Activated CD4-positive, alpha-beta T cell treated with anti-CD3 and anti-CD28 coated beads, Interleukin-2, amount 50 U/mL, for 48 hours (primary cell): Measurements from ENCODE around the gene RTP2.
"Not testable (repeated sequence)": the region's sequence is repeated elsewhere in the genome, so short reads cannot be mapped to it uniquely, and the experiment has no call there.

ENCODE experiments used
- DNase-seq, 2 experiments: peaks; one replicate each; pipeline ENCODE4 v3.0.0-alpha.2; 2020

The RTP2 gene

DNA sequence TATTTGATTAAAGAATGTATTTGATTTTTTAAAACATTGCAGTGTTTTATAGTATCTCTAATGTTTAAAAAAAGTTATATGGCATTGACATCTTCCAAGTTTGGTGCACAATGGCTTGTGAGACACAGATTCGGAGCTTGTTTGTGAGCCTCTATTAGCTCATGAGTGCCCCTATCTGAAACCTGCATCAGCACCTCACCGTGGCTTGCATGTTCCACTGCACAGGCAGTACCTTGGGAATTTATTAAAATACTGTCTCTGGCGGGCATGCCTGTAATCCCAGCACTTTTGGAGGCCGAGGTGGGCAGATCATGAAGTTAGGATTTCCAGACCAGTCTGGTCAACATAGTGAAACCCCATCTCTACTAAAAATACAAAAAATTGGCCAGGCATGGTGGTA is 6.8 kb upstream of the RTP2 start:
- no peak for DNase-seq

DNA sequence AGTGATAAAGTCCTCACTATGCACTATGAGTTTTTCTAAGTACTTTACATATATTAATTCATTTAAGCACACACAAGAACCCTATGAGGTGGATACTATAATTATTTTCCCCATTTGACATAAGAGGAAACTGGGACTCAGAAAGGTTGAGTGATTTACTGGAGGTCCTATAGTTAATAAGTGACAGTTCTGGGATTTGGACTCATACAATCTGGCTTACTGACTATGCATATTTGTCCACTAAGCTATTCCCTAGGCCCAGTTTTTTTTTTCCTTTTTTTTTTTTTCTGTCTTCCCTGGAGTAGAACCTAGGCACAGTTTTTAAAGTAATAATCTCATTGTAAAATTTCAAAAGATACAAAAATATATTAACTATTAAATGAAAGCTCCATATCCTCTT is 6.3 kb upstream of the RTP2 start:
- DNase-seq, result no peak

DNA sequence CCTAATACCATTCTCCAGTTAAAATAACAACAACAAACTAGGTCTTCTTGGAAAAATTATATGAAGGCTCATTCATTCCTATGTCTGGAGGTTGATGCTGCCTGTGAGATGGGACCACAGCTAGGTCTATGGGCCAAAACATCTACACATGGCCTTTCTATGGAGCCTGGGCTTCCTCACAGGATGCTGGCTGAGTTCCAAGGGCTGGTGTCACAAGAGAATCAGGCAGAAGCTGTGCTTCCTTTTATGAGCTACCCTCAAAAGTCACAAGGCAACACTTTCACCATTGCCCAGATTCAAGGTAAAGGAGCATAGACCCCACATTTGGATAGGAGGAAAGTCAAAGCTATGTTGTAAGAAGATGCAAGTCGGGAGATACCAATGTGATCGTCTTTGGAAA is 4.6 kb upstream of the RTP2 start:
- DNase-seq, result no peak

- no peak for DNase-seq
Observed at GRCh38 chr3:187705164-187705563, 2.8 kb upstream of the RTP2 start.

DNA sequence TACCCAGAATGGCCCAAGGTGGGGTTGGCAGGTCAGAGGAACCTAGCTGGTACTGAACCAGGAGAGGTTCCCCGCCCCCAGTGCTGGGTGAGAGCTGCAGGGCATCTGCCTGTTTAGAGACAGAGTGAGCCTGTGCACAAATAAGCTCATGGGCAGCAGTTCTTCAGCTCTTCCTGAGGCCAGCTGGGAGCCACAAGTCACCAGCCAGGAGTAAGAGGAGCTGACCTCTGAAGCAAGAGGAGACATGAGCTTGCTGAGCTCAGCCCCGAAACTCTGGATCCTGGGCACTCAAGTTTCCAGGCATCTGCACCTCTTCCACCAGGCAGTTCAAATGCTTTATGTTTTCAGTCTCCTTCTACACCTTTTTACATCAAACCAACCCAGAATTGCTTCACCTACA is 2.1 kb downstream of the RTP2 start:
- no peak for DNase-seq

DNA sequence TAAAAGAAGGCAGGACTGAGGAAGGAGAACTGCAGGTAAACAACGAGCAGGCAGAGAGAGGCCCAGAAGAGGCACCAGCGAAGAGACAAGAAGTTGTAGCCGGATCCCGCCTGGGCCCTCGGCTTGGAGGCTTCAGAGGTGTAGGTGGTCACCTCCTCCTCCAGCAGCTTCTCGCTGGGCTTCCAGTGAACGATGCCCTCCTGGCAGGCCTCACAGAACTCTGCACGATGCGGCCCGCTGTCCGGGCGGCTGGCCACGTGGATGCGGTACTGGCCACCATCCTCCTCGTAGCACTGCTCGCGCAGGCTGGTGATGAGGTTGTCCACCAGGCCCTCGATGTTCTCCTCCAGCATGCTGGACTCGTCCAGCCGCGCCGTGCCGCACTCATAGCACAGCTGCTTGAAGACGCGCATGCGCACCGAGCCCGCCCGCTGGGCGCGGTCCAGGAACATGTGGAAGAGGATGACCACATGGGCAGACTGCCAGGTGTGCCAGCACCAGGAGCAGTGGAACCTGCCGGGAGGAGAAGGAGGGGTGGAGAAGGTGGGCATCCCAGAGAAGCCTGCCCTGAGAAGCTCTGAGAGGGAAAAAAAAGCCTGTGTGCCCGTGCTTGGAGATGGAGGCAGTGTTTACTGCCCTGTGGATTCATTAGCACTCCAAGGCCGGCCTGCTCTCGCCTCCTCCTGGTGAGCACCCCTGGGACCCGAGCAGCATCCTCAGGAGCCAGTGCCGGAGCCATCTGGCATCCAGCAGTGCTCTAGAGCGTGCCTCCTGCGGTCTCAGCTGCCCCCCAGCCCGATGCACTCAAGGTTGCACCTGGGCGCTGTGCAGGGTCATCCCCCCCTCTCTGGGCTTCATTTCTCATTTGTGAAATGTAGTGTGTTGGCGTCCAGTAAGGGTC is 3.6 kb downstream of the RTP2 start:
- no peak for DNase-seq

DNA sequence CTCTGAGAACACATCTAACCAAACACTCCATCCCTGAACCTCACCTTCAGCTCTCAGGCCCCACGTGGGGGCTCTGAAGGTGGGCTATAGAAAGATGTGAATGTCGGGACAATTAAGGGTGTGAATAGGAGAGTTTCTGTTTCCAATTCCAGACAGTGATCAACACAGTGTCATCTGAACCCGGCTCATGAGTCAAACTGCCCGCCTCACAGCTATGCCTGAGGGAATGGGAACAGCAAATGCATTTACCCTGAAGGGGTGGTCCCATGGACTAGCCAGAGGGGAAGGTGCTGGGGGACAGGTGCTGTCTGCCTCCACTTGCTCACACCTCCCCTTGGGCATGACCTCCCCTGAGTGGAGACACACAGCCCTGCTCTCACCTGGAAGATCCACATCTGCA is 6.3 kb downstream of the RTP2 start:
- DNase-seq, result no peak

DNA sequence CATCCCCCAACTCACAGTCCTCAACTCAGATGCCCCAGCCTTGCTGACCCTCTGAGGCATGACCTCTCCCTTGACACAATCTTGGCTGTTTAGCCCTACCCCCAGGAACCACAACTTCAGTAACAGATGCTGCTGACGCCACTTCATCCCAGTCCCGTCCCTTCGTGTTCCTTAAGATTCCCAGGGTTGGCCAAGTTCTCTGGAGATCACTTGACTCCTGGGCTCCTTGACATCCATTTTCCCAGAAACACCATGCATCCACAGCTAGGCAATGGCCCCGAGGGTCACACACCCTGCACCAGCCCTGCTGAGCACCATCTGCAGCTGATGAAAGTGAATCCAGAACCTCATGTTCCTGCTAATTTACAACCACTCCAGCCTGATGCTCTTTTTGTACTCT is 6.9 kb downstream of the RTP2 start:
- DNase-seq, result no peak

DNA sequence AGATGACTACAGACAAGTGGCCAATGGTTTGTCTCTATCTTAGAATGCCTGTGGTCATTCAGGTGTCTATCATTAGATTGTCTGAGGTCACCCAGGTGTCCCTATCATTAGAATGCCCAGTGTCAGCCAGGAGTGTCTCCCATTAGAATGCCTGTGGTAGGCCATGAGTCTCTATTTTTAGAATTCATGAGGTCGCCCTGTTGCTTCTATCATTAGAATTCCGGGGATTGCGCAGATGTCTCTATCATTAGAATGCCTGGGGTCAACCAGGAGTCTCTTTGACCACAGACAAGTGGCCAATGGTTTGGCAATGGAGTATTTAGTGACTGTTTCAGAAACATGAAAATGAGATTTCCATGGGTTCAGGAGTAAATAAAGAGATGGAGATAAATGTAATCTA is 7.6 kb downstream of the RTP2 start:
- DNase-seq, result no peak

- no peak for DNase-seq
Observed at GRCh38 chr3:187693431-187693830, 8.9 kb downstream of the RTP2 start.

DNA sequence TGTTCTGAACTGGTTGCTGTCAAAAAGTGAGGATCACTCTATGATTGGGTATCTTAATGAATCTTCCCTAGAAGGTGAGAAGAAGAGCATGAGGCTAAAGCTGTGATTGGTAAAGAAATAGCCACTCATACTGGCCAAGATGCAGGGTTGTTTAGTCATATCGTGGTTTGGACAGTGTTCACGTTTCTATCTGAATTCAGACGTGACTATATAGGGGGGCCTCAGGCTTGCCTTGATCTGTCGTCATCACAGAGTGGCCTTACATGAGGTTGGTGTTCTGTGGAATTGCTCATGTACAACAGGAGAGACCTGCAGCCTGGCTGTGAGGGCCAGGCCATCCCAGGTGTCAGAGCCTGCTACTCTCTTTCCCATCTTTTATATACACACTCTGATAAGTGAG is 12.4 kb downstream of the RTP2 start:
- DNase-seq, result no peak

DNA sequence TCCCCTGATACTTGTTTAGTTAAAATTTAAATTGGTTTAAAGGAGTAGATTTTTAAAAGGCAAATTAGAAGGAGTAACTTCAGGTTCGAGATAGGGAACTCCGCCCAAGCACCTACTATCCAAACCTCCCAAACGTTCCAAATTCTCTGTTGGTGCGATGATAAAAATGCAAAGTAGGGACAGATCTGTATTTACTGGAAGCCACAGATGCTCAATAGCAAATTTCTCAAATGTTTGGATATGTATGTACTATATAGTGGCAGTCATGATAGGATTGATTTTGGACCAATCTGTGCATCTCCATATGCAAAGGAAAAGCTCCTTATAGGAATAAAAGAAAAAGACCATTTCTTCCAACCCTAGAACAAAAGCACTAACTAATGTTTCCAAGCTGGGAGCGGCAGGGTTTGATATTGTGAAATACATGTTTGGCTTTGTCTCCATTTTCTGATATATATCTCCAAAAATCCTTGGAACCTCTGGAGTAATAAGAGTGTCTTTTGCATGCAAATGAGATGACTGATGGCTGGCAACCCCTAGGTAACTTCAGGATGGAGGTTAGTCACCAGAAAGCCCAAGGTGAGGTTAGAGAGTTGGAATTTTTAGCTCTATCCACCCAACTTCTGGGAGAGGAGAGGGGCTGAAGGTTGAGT is 15.6 kb downstream of the RTP2 start:
- DNase-seq, result no peak

- no peak for DNase-seq
Observed at GRCh38 chr3:187685948-187686347, 16.4 kb downstream of the RTP2 start.

DNA sequence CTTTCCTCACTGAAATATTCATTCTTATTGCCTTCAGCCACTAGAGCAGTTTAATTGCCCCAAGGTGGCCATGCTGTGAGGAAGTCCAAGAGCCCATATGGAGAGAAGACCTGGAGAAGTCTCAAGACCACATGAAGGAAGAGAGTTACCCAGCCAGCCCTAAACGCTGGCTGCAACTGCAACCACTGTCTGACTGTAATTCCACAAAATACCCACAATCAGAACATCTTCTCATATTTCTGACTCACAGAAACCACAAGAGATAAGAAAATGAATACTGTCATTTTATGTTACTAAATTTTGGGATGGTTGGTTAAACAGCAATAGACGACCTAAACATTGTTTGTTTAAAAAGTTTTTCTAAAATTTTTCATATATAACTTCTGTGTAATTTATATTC is 17.5 kb downstream of the RTP2 start:
- peak; percentile 5 to 16 for DNase-seq

GRCh38 chr3:187684444-187684843 is 17.9 kb downstream of the RTP2 start:
- no peak for DNase-seq

DNA sequence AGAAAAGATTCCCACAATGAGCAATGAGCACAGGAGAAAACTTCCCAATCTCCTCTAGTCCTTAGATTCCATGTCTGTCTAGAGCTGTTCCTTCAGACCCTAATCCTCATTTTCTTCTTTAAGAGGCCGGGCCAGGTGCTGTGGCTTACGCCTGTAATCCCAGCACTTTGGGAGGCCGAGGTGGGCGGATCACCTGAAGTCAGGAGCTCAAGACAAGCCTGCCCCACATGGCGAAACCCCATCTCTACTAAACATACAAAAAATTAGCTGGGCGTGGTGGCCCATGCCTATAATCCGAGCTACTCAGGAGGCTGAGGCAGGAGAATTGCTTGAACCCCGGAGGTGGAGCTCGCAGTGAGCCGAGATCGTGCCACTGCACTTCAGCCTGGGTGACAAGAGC is 20.6 kb downstream of the RTP2 start:
- DNase-seq, result not testable (repeated sequence)

GRCh38 chr3:187679638-187680396 is 22.5 kb downstream of the RTP2 start:
- DNase-seq, result peak; percentile 77 to 82

- DNase-seq, result peak; percentile 42 to 51
Observed at GRCh38 chr3:187678726-187679268, 23.6 kb downstream of the RTP2 start.

GRCh38 chr3:187677604-187678003 is 24.8 kb downstream of the RTP2 start:
- no peak for DNase-seq

- no peak for DNase-seq
Observed at GRCh38 chr3:187673012-187673411, 29.3 kb downstream of the RTP2 start.

- DNase-seq, result peak; percentile 27 to 40
Observed at GRCh38 chr3:187669675-187670504, 32.5 kb downstream of the RTP2 start, which contains the start of gene SST. Gene SST (minus strand): TSS chr3:187670394. CDS start chr3:187670291, 103 bp downstream.

DNA sequence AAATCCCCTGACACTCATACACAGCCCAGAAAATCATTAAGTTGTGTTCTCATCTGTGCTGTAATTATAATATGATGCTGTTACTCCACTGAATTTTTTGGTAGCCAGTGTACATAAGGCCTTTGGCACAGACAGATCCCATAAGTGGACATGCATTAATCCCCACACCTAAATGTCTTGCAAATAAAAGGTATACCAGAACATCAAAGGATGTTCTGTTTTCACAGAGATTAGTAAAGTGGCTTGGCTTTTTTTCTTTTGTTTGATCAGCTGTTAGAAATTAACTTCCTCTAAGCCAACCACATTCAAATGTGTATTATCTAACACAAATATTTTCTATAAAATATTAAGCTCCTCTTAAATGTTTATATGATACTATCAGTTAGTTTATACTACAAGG is 34.8 kb downstream of the RTP2 start:
- DNase-seq, result no peak
